IPS-18c (cell line): ENCODE data around the gene FADD.
"Not testable (repeated sequence)": the region's sequence is repeated elsewhere in the genome, so short reads cannot be mapped to it uniquely, and the experiment has no call there.

ENCODE experiments used
- H3K4me3 ChIP-seq: 2 replicates; pipeline ENCODE4 v1.7.0; 2013; ENCODE audit warnings: low read depth, mild to moderate bottlenecking, low read length, moderate library complexity; ENCODE audit not compliant: insufficient read depth
- H3K9me3 ChIP-seq: one replicate; pipeline ENCODE4 v1.6.1; 2013; ENCODE audit warnings: mild to moderate bottlenecking, low read length, moderate library complexity; ENCODE audit not compliant: control insufficient read depth, insufficient read depth

The FADD gene

GRCh38 chr11:70194792-70195791 lies 8.0 kb upstream of the FADD start:
- Histone ChIP-seq H3K4me3 (no peak overlapping the region), H3K9me3 (no peaks in the 10 kb centered on the region)

GRCh38 chr11:70200212-70200844 lies 2.8 kb upstream of the FADD start:
- Histone ChIP-seq H3K9me3 (peaks cover 2% of the 10 kb centered on the region), H3K4me3 (no peak overlapping the region)

GRCh38 chr11:70201047-70201446 lies 2.0 kb upstream of the FADD start:
- not testable (repeated sequence) for H3K9me3 ChIP-seq, H3K4me3 ChIP-seq

GRCh38 chr11:70201882-70202861 lies 924 bp upstream of the FADD start:
- Histone ChIP-seq H3K9me3 (peaks cover 2% of the 10 kb centered on the region), H3K4me3 (peak overlapping the region; percentile 94; the same call in 1 of the 2 replicates)

- H3K4me3 ChIP-seq = peak overlapping the region; percentile 94
- peaks cover 2% of the 10 kb centered on the region for H3K9me3 ChIP-seq
These were observed 812 bp downstream of the FADD start for GRCh38 chr11:70203751-70204465.

- Histone ChIP-seq H3K9me3 (peaks cover 2% of the 10 kb centered on the region), H3K4me3 (peak overlapping the region; percentile 94)
These were observed 1.3 kb downstream of the FADD start for GRCh38 chr11:70204466-70204799.

GRCh38 chr11:70205049-70205725 lies 2.1 kb downstream of the FADD start:
- Histone ChIP-seq H3K4me3 (0 out of 2 replicates have a peak overlapping the region, but pooled peaks have one; percentile 94), H3K9me3 (peaks cover 2% of the 10 kb centered on the region)

- H3K4me3 ChIP-seq = no peak overlapping the region
- no peaks in the 10 kb centered on the region for H3K9me3 ChIP-seq
These were observed 2.7 kb downstream of the FADD start for GRCh38 chr11:70205766-70206165.

- Histone ChIP-seq H3K4me3 (no peak overlapping the region), H3K9me3 (no peaks in the 10 kb centered on the region)
These were observed 3.3 kb downstream of the FADD start for GRCh38 chr11:70206226-70206981.

- no peak overlapping the region for H3K4me3 ChIP-seq
- H3K9me3 ChIP-seq = no peaks in the 10 kb centered on the region
These were observed 3.9 kb downstream of the FADD start for GRCh38 chr11:70206982-70207376.

- Histone ChIP-seq H3K9me3 (no peaks in the 10 kb centered on the region), H3K4me3 (no peak overlapping the region)
These were observed 4.5 kb downstream of the FADD start for GRCh38 chr11:70207531-70208131.

GRCh38 chr11:70209391-70209912 lies 6.4 kb downstream of the FADD start:
- Histone ChIP-seq H3K9me3 (no peaks in the 10 kb centered on the region), H3K4me3 (no peak overlapping the region)

- Histone ChIP-seq H3K4me3 (no peak overlapping the region), H3K9me3 (no peaks in the 10 kb centered on the region)
These were observed 7.0 kb downstream of the FADD start for GRCh38 chr11:70210051-70210501.

- H3K9me3 ChIP-seq = no peaks in the 10 kb centered on the region
- H3K4me3 ChIP-seq = no peak overlapping the region
These were observed 7.4 kb downstream of the FADD start for GRCh38 chr11:70210530-70210929.

- Histone ChIP-seq H3K9me3 (no peaks in the 10 kb centered on the region), H3K4me3 (no peak overlapping the region)
These were observed 9.2 kb downstream of the FADD start for GRCh38 chr11:70212227-70212811.
